HCT116 (cell line): Measurements from ENCODE around the gene MLH3. TPM values are rescaled to one million over a fixed set of nuclear protein-coding genes. Genes with fewer than 3 reads are reported as not detected.

ENCODE experiments used
- ATAC-seq: fragments of 200-7000 bp; cut with Tn5 transposase; 2 replicates; pipeline ENCODE4 v1.9.1; 2020; ENCODE audit warnings: mild to moderate bottlenecking, moderate library complexity
- BruUV-seq: library from RNA; stranded (reverse); fragments of 400-500 nt; replicated peaks from 2 replicates; lab custom pipeline; 2021; lab: Mats Ljungman, UMichigan
- CTCF ChIA-PET: fragments of 300-600 bp; sonication (Branson Sonifier 250); formaldehyde crosslinking; loops from one replicate; lab custom pipeline; 2021; ENCODE audit warnings: antibody characterized with exemption; lab: Charles Lee
- POLR2A ChIA-PET: fragments of 300-600, 350-600 bp; sonication (Branson Sonifier 250); formaldehyde crosslinking; loops from one replicate; lab custom pipeline; 2021; ENCODE audit warnings: antibody characterized with exemption; lab: Charles Lee
- RAD21 ChIA-PET, 2 experiments: fragments of 300-600 bp; sonication (Branson Sonifier 250); formaldehyde crosslinking; loops; one replicate each; lab custom pipeline; 2023; ENCODE audit warnings: low total read pairs in 2 of 2; ENCODE audit not compliant: uncharacterized antibody in 2 of 2, unreplicated experiment in 2 of 2, low non-redundant PET in 1 of 2; lab: Charles Lee
- DNase-seq: peaks from one replicate; pipeline ENCODE4 v3.0.0-alpha.2; 2010; ENCODE audit warnings: low read depth, low spot score
- H2AFZ ChIP-seq: fragments of 200-600 bp; shearing (Covaris generic), sonication (generic); 2 replicates; pipeline ENCODE4 v1.6.1; 2017; ENCODE audit warnings: low read depth, mixed run types, mixed read lengths, antibody characterized with exemption, low read length; ENCODE audit not compliant: poor library complexity, severe bottlenecking
- H3K27ac ChIP-seq: 2 replicates; pipeline ENCODE4 v1.5.1; 2012; ENCODE audit warnings: low read depth, low read length
- H3K27me3 ChIP-seq: fragments of 200-600 bp; sonication (generic); 2 replicates; pipeline ENCODE4 v1.6.1; 2016; ENCODE audit warnings: mixed run types, low read length, mixed read lengths; ENCODE audit not compliant: insufficient read depth
- H3K36me3 ChIP-seq, 2 experiments: fragments of 200-500 bp in 1 of 2; fragments of 200-600 bp in 1 of 2; sonication (Bioruptor generic) in 1 of 2; sonication (generic) in 1 of 2; 2 replicates each; pipeline versions ENCODE4 v1.5.1 to v1.6.1; 2014 to 2016; ENCODE audit warnings: low read length in 2 of 2, inconsistent platforms in 1 of 2, mixed read lengths in 1 of 2, mixed run types in 1 of 2; ENCODE audit not compliant: insufficient read depth in 2 of 2, control insufficient read depth in 1 of 2
- H3K4me1 ChIP-seq, 2 experiments: fragments of 200-600 bp in 1 of 2; sonication (generic) in 1 of 2; 2 replicates each; pipeline versions ENCODE4 v1.5.1 to v1.6.1; 2012 to 2017; ENCODE audit warnings: low read length in 2 of 2, inconsistent platforms in 1 of 2, mild to moderate bottlenecking in 1 of 2, mixed read lengths in 1 of 2, mixed run types in 1 of 2, moderate library complexity in 1 of 2; ENCODE audit not compliant: insufficient read depth in 2 of 2, control insufficient read depth in 1 of 2
- H3K4me2 ChIP-seq: fragments of 200-600 bp; sonication (generic); 2 replicates; pipeline ENCODE4 v1.6.1; 2017; ENCODE audit warnings: mixed run types, low read length, mixed read lengths
- H3K4me3 ChIP-seq, 2 experiments: fragments of 200-600 bp in 1 of 2; sonication (generic) in 1 of 2; replicated peaks in 1 of 2; 2 replicates each; pipeline ENCODE4 v1.5.1; 2011 to 2016; ENCODE audit warnings: low read length in 2 of 2, control low read depth in 1 of 2, low read depth in 1 of 2, mild to moderate bottlenecking in 1 of 2, mixed read lengths in 1 of 2, mixed run types in 1 of 2
- H3K79me2 ChIP-seq: fragments of 200-600 bp; sonication (generic); 2 replicates; pipeline ENCODE4 v1.6.1; 2017; ENCODE audit warnings: mild to moderate bottlenecking, mixed run types, low read length, moderate library complexity, mixed read lengths; ENCODE audit not compliant: insufficient read depth
- H3K9ac ChIP-seq: fragments of 200-600 bp; sonication (generic); 2 replicates; pipeline ENCODE4 v1.6.1; 2016; ENCODE audit warnings: low read length, mixed read lengths
- H3K9me2 ChIP-seq: fragments of 200-600 bp; sonication (generic), shearing (Covaris generic); 2 replicates; pipeline ENCODE4 v1.6.1; 2017; ENCODE audit warnings: mixed run types, mild to moderate bottlenecking, moderate library complexity; ENCODE audit not compliant: insufficient read depth
- H3K9me3 ChIP-seq, 2 experiments: fragments of 200-500 bp in 1 of 2; fragments of 200-600 bp in 1 of 2; sonication (Bioruptor generic) in 1 of 2; sonication (generic) in 1 of 2; 2 replicates each; pipeline ENCODE4 v1.6.1; 2014 to 2017; ENCODE audit warnings: low read length in 2 of 2, mixed read lengths in 2 of 2, inconsistent platforms in 1 of 2, low read depth in 1 of 2, mild to moderate bottlenecking in 1 of 2, mixed run types in 1 of 2, moderate library complexity in 1 of 2; ENCODE audit not compliant: control insufficient read depth in 1 of 2, insufficient read depth in 1 of 2
- H4K20me1 ChIP-seq: fragments of 200-600 bp; sonication (generic), shearing (Covaris generic); 2 replicates; pipeline ENCODE4 v1.6.1; 2017; ENCODE audit warnings: mixed run types, mild to moderate bottlenecking, moderate library complexity; ENCODE audit not compliant: insufficient read depth
- CEBPB ChIP-seq: IDR thresholded peaks from 2 replicates; pipeline ENCODE4 v1.6.1; 2012; ENCODE audit warnings: low read depth
- EGR1 ChIP-seq: IDR thresholded peaks from 2 replicates; pipeline ENCODE4 v1.6.1; 2012; ENCODE audit warnings: low read depth
- EZH2 ChIP-seq: fragments of 200-600 bp; sonication (generic); IDR thresholded peaks from 2 replicates; pipeline ENCODE4 v1.6.1; 2017; ENCODE audit warnings: antibody characterized with exemption, mixed run types
- EZH2phosphoT487 ChIP-seq: fragments of 200-600 bp; IDR thresholded peaks from 2 replicates; pipeline ENCODE4 v1.6.1; 2018; ENCODE audit warnings: antibody characterized with exemption, borderline replicate concordance
- SIN3A ChIP-seq: IDR thresholded peaks from 2 replicates; pipeline ENCODE4 v1.6.1; 2012; ENCODE audit warnings: low read depth
- SRF ChIP-seq: IDR thresholded peaks from 2 replicates; pipeline ENCODE4 v1.6.1; 2012; ENCODE audit warnings: low read depth
- YY1 ChIP-seq: IDR thresholded peaks from 2 replicates; pipeline ENCODE4 v1.6.1; 2011; ENCODE audit warnings: low read length, low read depth, moderate library complexity, mild to moderate bottlenecking; ENCODE audit not compliant: insufficient replicate concordance; ENCODE audit errors: extremely low read depth
- ZBTB33 ChIP-seq: IDR thresholded peaks from 2 replicates; pipeline ENCODE4 v1.6.1; 2011; ENCODE audit warnings: mild to moderate bottlenecking, low read length, moderate library complexity; ENCODE audit not compliant: insufficient replicate concordance; ENCODE audit errors: extremely low read depth
- ZFX ChIP-seq: fragments of 450-650 bp; IDR thresholded peaks from 2 replicates; pipeline ENCODE4 v1.6.1; 2017
- ZNF274 ChIP-seq: fragments of 200-500 bp; sonication (Bioruptor generic); IDR thresholded peaks from 2 replicates; pipeline ENCODE4 v1.6.1; 2014; ENCODE audit warnings: mild to moderate bottlenecking, low read depth, low read length, inconsistent platforms
- intact Hi-C: fragments of 100-400 bp; cut with micrococcal nuclease; formaldehyde crosslinking; loops from 2 replicates; pipeline ENCODE4 v1.10.0; 2022
- total RNA-seq: library from RNA; stranded (reverse); gene quantifications from one replicate; pipeline ENCODE4 v1.2.1, GENCODE V29; 2021; ENCODE audit not compliant: unreplicated experiment

MLH3 gene
- total RNA-seq, 1 experiment from 2014 or later = 14.7 TPM

- DNase-seq (no peak), ATAC-seq (no peak)
- no peaks in the 10 kb centered on the region for H3K9me3 ChIP-seq
- no peaks in the 10 kb centered on the region for H3K9me2 ChIP-seq
- BruUV-seq = no TSS peak
- H3K4me1 ChIP-seq = no peaks in the 10 kb centered on the region
- intact Hi-C loops = no loop called here
- H3K9ac ChIP-seq = no peak overlapping the region
- H3K27me3 ChIP-seq = no peaks in the 10 kb centered on the region
- no peak overlapping the region for H3K27ac ChIP-seq
- POLR2A ChIA-PET = no interaction called here
- CTCF ChIA-PET = interaction anchor here (1.3 kb wide), 1 partner anchor 222 kb away, joined by 3 read pairs; no protein-coding TSS in a partner anchor
- TF ChIP-seq ZBTB33 = no peak
- TF ChIP-seq ZNF274 = no peak
- no peak for TF ChIP-seq EZH2phosphoT487
- no peak for TF ChIP-seq YY1
- no peak for TF ChIP-seq CEBPB
- no peak for TF ChIP-seq SRF
- no peak for TF ChIP-seq EGR1
- no peak for TF ChIP-seq SIN3A
- no peak for TF ChIP-seq EZH2
- TF ChIP-seq ZFX = no peak
- no peak overlapping the region for H2AFZ ChIP-seq
- H3K4me3 ChIP-seq = no peak overlapping the region
- no peaks in the 10 kb centered on the region for H4K20me1 ChIP-seq
- H3K36me3 ChIP-seq = peaks cover 16 to 28% of the 10 kb centered on the region in 2 experiments; a peak in 3 of 4 replicates
- no peak overlapping the region for H3K4me2 ChIP-seq
- RAD21 ChIA-PET = no interaction called here
- no peaks in the 10 kb centered on the region for H3K79me2 ChIP-seq
Observed at GRCh38 chr14:75083271-75083670, 32.0 kb upstream of the MLH3 start.
